Measurements from ENCODE around the gene POU4F2. TPM values are rescaled to one million over a fixed set of nuclear protein-coding genes. Genes with fewer than 3 reads are reported as not detected.
A peak's percentile ranks its signal among the peaks of the same experiment; 100 is the strongest.

POU4F2 gene, protein sequence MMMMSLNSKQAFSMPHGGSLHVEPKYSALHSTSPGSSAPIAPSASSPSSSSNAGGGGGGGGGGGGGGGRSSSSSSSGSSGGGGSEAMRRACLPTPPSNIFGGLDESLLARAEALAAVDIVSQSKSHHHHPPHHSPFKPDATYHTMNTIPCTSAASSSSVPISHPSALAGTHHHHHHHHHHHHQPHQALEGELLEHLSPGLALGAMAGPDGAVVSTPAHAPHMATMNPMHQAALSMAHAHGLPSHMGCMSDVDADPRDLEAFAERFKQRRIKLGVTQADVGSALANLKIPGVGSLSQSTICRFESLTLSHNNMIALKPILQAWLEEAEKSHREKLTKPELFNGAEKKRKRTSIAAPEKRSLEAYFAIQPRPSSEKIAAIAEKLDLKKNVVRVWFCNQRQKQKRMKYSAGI
- not detected in 2 replicates for total RNA-seq
- long read RNA-seq = 0 reads

DNA sequence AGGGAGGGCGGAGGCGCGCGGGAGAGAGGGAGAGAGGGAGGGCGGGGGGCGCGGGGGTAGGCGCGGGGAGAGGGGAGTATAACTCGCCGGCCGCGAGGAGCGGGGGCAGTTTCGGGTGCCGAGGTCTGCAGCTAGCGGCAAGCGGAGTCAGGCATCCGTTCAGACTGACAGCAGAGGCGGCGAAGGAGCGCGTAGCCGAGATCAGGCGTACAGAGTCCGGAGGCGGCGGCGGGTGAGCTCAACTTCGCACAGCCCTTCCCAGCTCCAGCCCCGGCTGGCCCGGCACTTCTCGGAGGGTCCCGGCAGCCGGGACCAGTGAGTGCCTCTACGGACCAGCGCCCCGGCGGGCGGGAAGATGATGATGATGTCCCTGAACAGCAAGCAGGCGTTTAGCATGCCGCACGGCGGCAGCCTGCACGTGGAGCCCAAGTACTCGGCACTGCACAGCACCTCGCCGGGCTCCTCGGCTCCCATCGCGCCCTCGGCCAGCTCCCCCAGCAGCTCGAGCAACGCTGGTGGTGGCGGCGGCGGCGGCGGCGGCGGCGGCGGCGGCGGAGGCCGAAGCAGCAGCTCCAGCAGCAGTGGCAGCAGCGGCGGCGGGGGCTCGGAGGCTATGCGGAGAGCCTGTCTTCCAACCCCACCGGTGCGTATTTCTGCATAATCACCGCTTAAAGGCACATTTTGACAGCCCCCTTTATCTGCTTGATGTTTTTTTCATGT lies at the start of gene POU4F2:
Gene POU4F2, plus strand, starts transcription at position 108 of the 720 bp plus-strand sequence. Its CDS starts 248 bp downstream, at position 356.
- H3K27ac Mint-ChIP-seq (ENCODE audit: unreplicated experiment) = no peak within 1 kb of the TSS
- H3K4me1 Mint-ChIP-seq (ENCODE audit: unreplicated experiment) = peaks cover 31% of the 10 kb centered on the region
- H3K36me3 Mint-ChIP-seq (ENCODE audit: unreplicated experiment) = peaks cover 2% of the 10 kb centered on the region
- TF ChIP-seq, protein P1, sequence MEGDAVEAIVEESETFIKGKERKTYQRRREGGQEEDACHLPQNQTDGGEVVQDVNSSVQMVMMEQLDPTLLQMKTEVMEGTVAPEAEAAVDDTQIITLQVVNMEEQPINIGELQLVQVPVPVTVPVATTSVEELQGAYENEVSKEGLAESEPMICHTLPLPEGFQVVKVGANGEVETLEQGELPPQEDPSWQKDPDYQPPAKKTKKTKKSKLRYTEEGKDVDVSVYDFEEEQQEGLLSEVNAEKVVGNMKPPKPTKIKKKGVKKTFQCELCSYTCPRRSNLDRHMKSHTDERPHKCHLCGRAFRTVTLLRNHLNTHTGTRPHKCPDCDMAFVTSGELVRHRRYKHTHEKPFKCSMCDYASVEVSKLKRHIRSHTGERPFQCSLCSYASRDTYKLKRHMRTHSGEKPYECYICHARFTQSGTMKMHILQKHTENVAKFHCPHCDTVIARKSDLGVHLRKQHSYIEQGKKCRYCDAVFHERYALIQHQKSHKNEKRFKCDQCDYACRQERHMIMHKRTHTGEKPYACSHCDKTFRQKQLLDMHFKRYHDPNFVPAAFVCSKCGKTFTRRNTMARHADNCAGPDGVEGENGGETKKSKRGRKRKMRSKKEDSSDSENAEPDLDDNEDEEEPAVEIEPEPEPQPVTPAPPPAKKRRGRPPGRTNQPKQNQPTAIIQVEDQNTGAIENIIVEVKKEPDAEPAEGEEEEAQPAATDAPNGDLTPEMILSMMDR (IDR thresholded peaks at IDR 0.05) = no peak
- peaks cover 84% of the 10 kb centered on the region for H3K27me3 Mint-ChIP-seq (ENCODE audit: unreplicated experiment)
- peaks cover 8% of the 10 kb centered on the region for H3K9me3 Mint-ChIP-seq (ENCODE audit: unreplicated experiment)
- no peak for DNase-seq (ENCODE audit: extremely low spot score, unreplicated experiment)
- H3K4me3 Mint-ChIP-seq (ENCODE audit: unreplicated experiment) = peak within 1 kb of the TSS; percentile 66

GRCh38 chr4:146590801-146591200 lies 47.9 kb upstream of the POU4F2 start:
- no peak for DNase-seq (ENCODE audit: extremely low spot score, unreplicated experiment)
- Mint-ChIP-seq H3K27me3 (ENCODE audit: unreplicated experiment) (peaks cover 3% of the 10 kb centered on the region), H3K27ac (ENCODE audit: unreplicated experiment) (no peak overlapping the region), H3K4me3 (ENCODE audit: unreplicated experiment) (no peak overlapping the region), H3K36me3 (ENCODE audit: unreplicated experiment) (no peaks in the 10 kb centered on the region), H3K9me3 (ENCODE audit: unreplicated experiment) (peaks cover 6% of the 10 kb centered on the region), H3K4me1 (ENCODE audit: unreplicated experiment) (no peaks in the 10 kb centered on the region)
- TF ChIP-seq, protein P1 (IDR thresholded peaks at IDR 0.05) = no peak

- no peak overlapping the region for H3K4me3 Mint-ChIP-seq (ENCODE audit: unreplicated experiment)
- no peak overlapping the region for H3K27ac Mint-ChIP-seq (ENCODE audit: unreplicated experiment)
- H3K36me3 Mint-ChIP-seq (ENCODE audit: unreplicated experiment) = no peaks in the 10 kb centered on the region
- no peaks in the 10 kb centered on the region for H3K27me3 Mint-ChIP-seq (ENCODE audit: unreplicated experiment)
- H3K4me1 Mint-ChIP-seq (ENCODE audit: unreplicated experiment) = no peaks in the 10 kb centered on the region
- DNase-seq (ENCODE audit: extremely low spot score, unreplicated experiment) = no peak
- TF ChIP-seq, protein P1 (IDR thresholded peaks at IDR 0.05) = no peak
- H3K9me3 Mint-ChIP-seq (ENCODE audit: unreplicated experiment) = peaks cover 6% of the 10 kb centered on the region
These were observed 46.7 kb upstream of the POU4F2 start for GRCh38 chr4:146592019-146592418.

- H3K9me3 Mint-ChIP-seq (ENCODE audit: unreplicated experiment) = peaks cover 3% of the 10 kb centered on the region
- peaks cover 73% of the 10 kb centered on the region for H3K27me3 Mint-ChIP-seq (ENCODE audit: unreplicated experiment)
- TF ChIP-seq, protein P1 (IDR thresholded peaks at IDR 0.05) = no peak
- H3K4me1 Mint-ChIP-seq (ENCODE audit: unreplicated experiment) = peaks cover 9% of the 10 kb centered on the region
- no peaks in the 10 kb centered on the region for H3K36me3 Mint-ChIP-seq (ENCODE audit: unreplicated experiment)
- H3K4me3 Mint-ChIP-seq (ENCODE audit: unreplicated experiment) = no peak overlapping the region
- no peak for DNase-seq (ENCODE audit: extremely low spot score, unreplicated experiment)
- no peak overlapping the region for H3K27ac Mint-ChIP-seq (ENCODE audit: unreplicated experiment)
These were observed 5.8 kb upstream of the POU4F2 start for GRCh38 chr4:146632770-146633470.

All from osteocyte (in vitro differentiated cells).